ENCODE results near the gene CCL26. TPM values are rescaled to one million over a fixed set of nuclear protein-coding genes. Genes with fewer than 3 reads are reported as not detected.

CCL26 gene
- total RNA-seq, 1 donor from 2014 or later = 0.59 TPM

Other genes with a start within 250 kb of the CCL26 start
- gene HIP1, start 33.3 kb downstream of the CCL26 start, total RNA-seq (ENCODE audit: unreplicated experiment) = 49.3 TPM
- not detected for gene CCL24, start 41.6 kb upstream of the CCL26 start, total RNA-seq (ENCODE audit: unreplicated experiment)
- gene RHBDD2, start 106.8 kb upstream of the CCL26 start, total RNA-seq (ENCODE audit: unreplicated experiment) = 50.7 TPM
- gene POR, start 142.9 kb upstream of the CCL26 start, total RNA-seq (ENCODE audit: unreplicated experiment) = 70.8 TPM
- 18.2 TPM for gene TMEM120A, start 222.4 kb upstream of the CCL26 start, total RNA-seq (ENCODE audit: unreplicated experiment)

Measured in endothelial cell (in vitro differentiated cells).